ENCODE results near the gene SLC2A9. TPM values are rescaled to one million over a fixed set of nuclear protein-coding genes. Genes with fewer than 3 reads are reported as not detected.

Gene SLC2A9
- total and polyA plus RNA-seq, 2 of the 4 experiments (the other 2 are of a cell fraction): 0.72 to 2.1 TPM

DNA sequence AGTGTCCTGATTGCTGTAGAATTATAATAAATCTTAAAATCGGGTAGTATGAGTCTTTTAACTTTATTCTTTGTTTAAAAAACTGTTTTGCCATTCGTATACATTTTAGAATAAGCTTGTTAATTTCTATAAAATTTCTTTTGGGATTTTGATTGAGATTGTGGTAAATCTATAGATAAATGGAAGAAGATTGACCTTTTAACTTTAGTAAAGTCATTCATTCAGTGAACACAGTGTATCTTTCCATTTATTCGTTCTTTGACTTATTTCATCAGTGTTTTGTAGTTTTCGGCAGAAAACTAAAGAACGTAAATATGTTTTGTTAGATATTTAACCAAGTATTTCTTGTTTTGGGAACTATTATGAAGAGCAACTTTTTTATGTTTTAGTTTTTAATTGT lies 201.0 kb downstream of the SLC2A9 start:
- H3K4me3 ChIP-seq (ENCODE audit: insufficient read depth, low read depth, low read length): no peak overlapping the region
- H3K9ac ChIP-seq (ENCODE audit: low read depth, low read length): no peak overlapping the region
- H3K9me1 ChIP-seq (ENCODE audit: insufficient read depth, low read length): no peaks in the 10 kb centered on the region
- no peak overlapping the region for H3K4me2 ChIP-seq (ENCODE audit: low read depth, low read length)
- CTCF ChIA-PET: no interaction called here
- no peak overlapping the region for H4K8ac ChIP-seq (ENCODE audit: low read depth in 2 of 2, low read length in 2 of 2)
- H2AK5ac ChIP-seq (ENCODE audit: low read depth, low read length): no peak overlapping the region
- H4K20me1 ChIP-seq (ENCODE audit: insufficient read depth, low read length): no peaks in the 10 kb centered on the region
- no peak overlapping the region for H3K14ac ChIP-seq (replicated peaks; ENCODE audit: low read depth, low read length)
- H2BK5ac ChIP-seq (ENCODE audit: low read depth, low read length, poor library complexity, severe bottlenecking): no peak overlapping the region
- in situ Hi-C loops (cut with MboI; ENCODE audit: low sequenced_read_pairs) (no loop called here), dilution Hi-C loops (cut with HindIII; ENCODE audit: low sequenced_read_pairs, unreplicated experiment) (no loop called here), intact Hi-C loops (cut with micrococcal nuclease) (no loop called here)
- DNase-seq: no peak
- H3K4ac ChIP-seq (ENCODE audit: low read depth, low read length): no peak overlapping the region
- H3K27me3 ChIP-seq (ENCODE audit: control insufficient read depth, insufficient read depth, low read length): no peaks in the 10 kb centered on the region
- H3K18ac ChIP-seq (ENCODE audit: low read depth, low read length): no peak overlapping the region
- no peak for ATAC-seq (ENCODE audit: low read depth)
- no peaks in the 10 kb centered on the region for H3K36me3 ChIP-seq (ENCODE audit: control insufficient read depth, insufficient read depth, low read length)
- no peak overlapping the region for H2BK15ac ChIP-seq (ENCODE audit: low read depth, low read length)
- H2BK120ac ChIP-seq (ENCODE audit: low read depth, low read length): no peak overlapping the region
- no TSS peak for BruUV-seq (replicated peaks)
- no peak overlapping the region for H2BK20ac ChIP-seq (ENCODE audit: low read depth, low read length)
- no peak for TF ChIP-seq POLR2A (IDR thresholded peaks at IDR 0.05; ENCODE audit: low read depth, low read length)
- peaks cover 2% of the 10 kb centered on the region for H3K9me3 ChIP-seq (ENCODE audit: control insufficient read depth, insufficient read depth, low read length)
- H4K91ac ChIP-seq (ENCODE audit: insufficient read depth, low read depth, low read length): no peak overlapping the region
- H3K27ac ChIP-seq (ENCODE audit: insufficient read depth, low read length): no peak overlapping the region
- H3K4me1 ChIP-seq (ENCODE audit: control insufficient read depth, insufficient read depth, low read length): no peaks in the 10 kb centered on the region
- no peak overlapping the region for H2AFZ ChIP-seq (replicated peaks; ENCODE audit: low read length, poor library complexity)
- no peak overlapping the region for H3K56ac ChIP-seq (ENCODE audit: extremely low read depth, insufficient read depth, low read length)
- POLR2A ChIA-PET (ENCODE audit: unreplicated experiment): no interaction called here
- no peak overlapping the region for H3K23ac ChIP-seq (ENCODE audit: low read depth, low read length)
- no CpG with 5 or more reads among the region's 5 CpGs for WGBS, 2 experiments (ENCODE audit: extremely low coverage in 2 of 2, insufficient read length in 1 of 2)
- no peak overlapping the region for H2AK9ac ChIP-seq (replicated peaks; ENCODE audit: low read depth, low read length, poor library complexity)
- no peak overlapping the region for H4K5ac ChIP-seq (ENCODE audit: low read depth, low read length)
- H3K79me1 ChIP-seq (ENCODE audit: low read depth in 1 of 2, low read length in 2 of 2): no peaks in the 10 kb centered on the region
